Measurements from ENCODE around the gene ST6GALNAC1.

The ST6GALNAC1 gene

GRCh38 chr17:76643553-76644148 lies at the start of gene ST6GALNAC1:
Gene ST6GALNAC1 (minus strand): TSS chr17:76643757. CDS start chr17:76643638, 119 bp downstream.
- peak; percentile 18 for DNase-seq

- no peak for DNase-seq
Measured at GRCh38 chr17:76691379-76692191, 48.0 kb upstream of the ST6GALNAC1 start.

GRCh38 chr17:76690596-76691280 lies 47.2 kb upstream of the ST6GALNAC1 start:
- no peak for DNase-seq

GRCh38 chr17:76689859-76690258 lies 46.3 kb upstream of the ST6GALNAC1 start:
- DNase-seq, result no peak

- DNase-seq, result no peak
Measured at GRCh38 chr17:76688165-76688622, 44.6 kb upstream of the ST6GALNAC1 start.

GRCh38 chr17:76687298-76688164 lies 44.0 kb upstream of the ST6GALNAC1 start:
- no peak for DNase-seq

- no peak for DNase-seq
Measured at GRCh38 chr17:76686538-76687297, 43.2 kb upstream of the ST6GALNAC1 start.

- no peak for DNase-seq
Measured at GRCh38 chr17:76685846-76686245, 42.3 kb upstream of the ST6GALNAC1 start.

- DNase-seq, result no peak
Measured at GRCh38 chr17:76685366-76685765, 41.8 kb upstream of the ST6GALNAC1 start.

GRCh38 chr17:76684756-76685155 lies 41.2 kb upstream of the ST6GALNAC1 start:
- no peak for DNase-seq

- no peak for DNase-seq
Measured at GRCh38 chr17:76683921-76684745, 40.6 kb upstream of the ST6GALNAC1 start.

GRCh38 chr17:76683011-76683755 lies 39.6 kb upstream of the ST6GALNAC1 start:
- DNase-seq, result no peak

GRCh38 chr17:76682296-76682695 lies 38.7 kb upstream of the ST6GALNAC1 start:
- no peak for DNase-seq

GRCh38 chr17:76681222-76682137 lies 37.9 kb upstream of the ST6GALNAC1 start:
- peak; percentile 80 for DNase-seq

- DNase-seq, result no peak
Measured at GRCh38 chr17:76679239-76679638, 35.7 kb upstream of the ST6GALNAC1 start.

GRCh38 chr17:76678330-76678729 lies 34.8 kb upstream of the ST6GALNAC1 start:
- DNase-seq, result peak; percentile 18

- DNase-seq, result no peak
Measured at GRCh38 chr17:76677406-76677805, 33.8 kb upstream of the ST6GALNAC1 start.

GRCh38 chr17:76676629-76677028 lies 33.1 kb upstream of the ST6GALNAC1 start:
- DNase-seq, result no peak

- DNase-seq, result no peak
Measured at GRCh38 chr17:76675648-76676047, 32.1 kb upstream of the ST6GALNAC1 start.
